Measurements from ENCODE around the gene MAGI2.
"Not testable (repeated sequence)": the region's sequence is repeated elsewhere in the genome, so short reads cannot be mapped to it uniquely, and the experiment has no call there.

- TF ChIP-seq, protein P1, sequence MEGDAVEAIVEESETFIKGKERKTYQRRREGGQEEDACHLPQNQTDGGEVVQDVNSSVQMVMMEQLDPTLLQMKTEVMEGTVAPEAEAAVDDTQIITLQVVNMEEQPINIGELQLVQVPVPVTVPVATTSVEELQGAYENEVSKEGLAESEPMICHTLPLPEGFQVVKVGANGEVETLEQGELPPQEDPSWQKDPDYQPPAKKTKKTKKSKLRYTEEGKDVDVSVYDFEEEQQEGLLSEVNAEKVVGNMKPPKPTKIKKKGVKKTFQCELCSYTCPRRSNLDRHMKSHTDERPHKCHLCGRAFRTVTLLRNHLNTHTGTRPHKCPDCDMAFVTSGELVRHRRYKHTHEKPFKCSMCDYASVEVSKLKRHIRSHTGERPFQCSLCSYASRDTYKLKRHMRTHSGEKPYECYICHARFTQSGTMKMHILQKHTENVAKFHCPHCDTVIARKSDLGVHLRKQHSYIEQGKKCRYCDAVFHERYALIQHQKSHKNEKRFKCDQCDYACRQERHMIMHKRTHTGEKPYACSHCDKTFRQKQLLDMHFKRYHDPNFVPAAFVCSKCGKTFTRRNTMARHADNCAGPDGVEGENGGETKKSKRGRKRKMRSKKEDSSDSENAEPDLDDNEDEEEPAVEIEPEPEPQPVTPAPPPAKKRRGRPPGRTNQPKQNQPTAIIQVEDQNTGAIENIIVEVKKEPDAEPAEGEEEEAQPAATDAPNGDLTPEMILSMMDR (IDR thresholded peaks at IDR 0.05), result not testable (repeated sequence)
- not testable (repeated sequence) for TF ChIP-seq POLR2AphosphoS5, POLR2A, EP300 (IDR thresholded peaks at IDR 0.05)
Measured at GRCh38 chr7:79442766-79443165, 10.7 kb downstream of the MAGI2 start.

Measured in suprapubic skin (tissue), 4 donors.